ENCODE data around the gene DNM3.

DNA sequence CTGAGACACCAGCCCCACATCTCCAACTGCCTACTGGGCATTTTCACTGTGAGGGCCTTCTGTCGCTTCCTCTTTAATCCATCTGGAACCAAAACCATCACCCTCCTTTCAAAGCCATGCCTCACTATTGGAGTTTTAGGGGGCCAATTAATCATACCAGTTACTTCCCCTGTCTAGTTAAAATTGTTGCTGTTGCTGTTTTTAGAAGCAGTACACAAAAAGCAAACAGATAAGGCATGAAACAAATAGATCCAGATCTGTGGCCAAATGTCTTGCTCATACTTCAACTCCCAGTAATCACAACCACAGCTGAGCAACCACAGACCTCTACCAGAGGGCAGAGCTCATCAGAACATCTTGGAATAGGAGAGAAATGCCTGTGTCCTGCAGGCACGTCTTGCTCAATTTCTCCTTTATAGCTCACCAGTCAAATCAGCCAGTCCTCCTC is 445.4 kb downstream of the DNM3 start:
- no peak for TF ChIP-seq POLR2A (IDR thresholded peaks at IDR 0.05)
- TF ChIP-seq, protein P1, sequence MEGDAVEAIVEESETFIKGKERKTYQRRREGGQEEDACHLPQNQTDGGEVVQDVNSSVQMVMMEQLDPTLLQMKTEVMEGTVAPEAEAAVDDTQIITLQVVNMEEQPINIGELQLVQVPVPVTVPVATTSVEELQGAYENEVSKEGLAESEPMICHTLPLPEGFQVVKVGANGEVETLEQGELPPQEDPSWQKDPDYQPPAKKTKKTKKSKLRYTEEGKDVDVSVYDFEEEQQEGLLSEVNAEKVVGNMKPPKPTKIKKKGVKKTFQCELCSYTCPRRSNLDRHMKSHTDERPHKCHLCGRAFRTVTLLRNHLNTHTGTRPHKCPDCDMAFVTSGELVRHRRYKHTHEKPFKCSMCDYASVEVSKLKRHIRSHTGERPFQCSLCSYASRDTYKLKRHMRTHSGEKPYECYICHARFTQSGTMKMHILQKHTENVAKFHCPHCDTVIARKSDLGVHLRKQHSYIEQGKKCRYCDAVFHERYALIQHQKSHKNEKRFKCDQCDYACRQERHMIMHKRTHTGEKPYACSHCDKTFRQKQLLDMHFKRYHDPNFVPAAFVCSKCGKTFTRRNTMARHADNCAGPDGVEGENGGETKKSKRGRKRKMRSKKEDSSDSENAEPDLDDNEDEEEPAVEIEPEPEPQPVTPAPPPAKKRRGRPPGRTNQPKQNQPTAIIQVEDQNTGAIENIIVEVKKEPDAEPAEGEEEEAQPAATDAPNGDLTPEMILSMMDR (IDR thresholded peaks at IDR 0.05), result no peak

Data from lower leg skin (tissue), 3 donors.